Cerebellar cortex (tissue), 1 donor: ENCODE measurements around the gene MAGI2.
"Not testable (repeated sequence)": the region's sequence is repeated elsewhere in the genome, so short reads cannot be mapped to it uniquely, and the experiment has no call there.

Experiments used
- DNase-seq: peaks from one replicate; pipeline ENCODE4 v3.0.0-alpha.2; 2015; ENCODE audit warnings: low spot score

Gene MAGI2

GRCh38 chr7:78284945-78285344 is 1168.5 kb downstream of the MAGI2 start:
- DNase-seq: peak; percentile 18

- no peak for DNase-seq
Observed at GRCh38 chr7:78280276-78280675, 1173.2 kb downstream of the MAGI2 start.

- no peak for DNase-seq
Observed at GRCh38 chr7:78279457-78279856, 1174.0 kb downstream of the MAGI2 start.

GRCh38 chr7:78279032-78279431 is 1174.4 kb downstream of the MAGI2 start:
- DNase-seq: no peak

- no peak for DNase-seq
Observed at GRCh38 chr7:78267141-78267540, 1186.3 kb downstream of the MAGI2 start.

GRCh38 chr7:78265486-78265885 is 1188.0 kb downstream of the MAGI2 start:
- DNase-seq: no peak

GRCh38 chr7:78265071-78265470 is 1188.4 kb downstream of the MAGI2 start:
- no peak for DNase-seq

GRCh38 chr7:78264105-78264504 is 1189.4 kb downstream of the MAGI2 start:
- DNase-seq: no peak

- DNase-seq: no peak
Observed at GRCh38 chr7:78261739-78262138, 1191.7 kb downstream of the MAGI2 start.

- no peak for DNase-seq
Observed at GRCh38 chr7:78261302-78261701, 1192.2 kb downstream of the MAGI2 start.

GRCh38 chr7:78260826-78261225 is 1192.6 kb downstream of the MAGI2 start:
- DNase-seq: no peak

GRCh38 chr7:78254726-78255055 is 1198.8 kb downstream of the MAGI2 start:
- no peak for DNase-seq

- no peak for DNase-seq
Observed at GRCh38 chr7:78253850-78254725, 1199.4 kb downstream of the MAGI2 start.

- DNase-seq: no peak
Observed at GRCh38 chr7:78248867-78249266, 1204.6 kb downstream of the MAGI2 start.

GRCh38 chr7:78247910-78248689 is 1205.4 kb downstream of the MAGI2 start:
- no peak for DNase-seq

GRCh38 chr7:78240179-78240578 is 1213.3 kb downstream of the MAGI2 start:
- not testable (repeated sequence) for DNase-seq

GRCh38 chr7:78234634-78235033 is 1218.8 kb downstream of the MAGI2 start:
- DNase-seq: no peak

- DNase-seq: no peak
Observed at GRCh38 chr7:78232806-78233205, 1220.7 kb downstream of the MAGI2 start.

- DNase-seq: peak; percentile 30
Observed at GRCh38 chr7:78226059-78226719, 1227.3 kb downstream of the MAGI2 start.

- no peak for DNase-seq
Observed at GRCh38 chr7:78225534-78225933, 1227.9 kb downstream of the MAGI2 start.

- no peak for DNase-seq
Observed at GRCh38 chr7:78224923-78225322, 1228.5 kb downstream of the MAGI2 start.

GRCh38 chr7:78223598-78223997 is 1229.9 kb downstream of the MAGI2 start:
- no peak for DNase-seq
